Tibial nerve (tissue), 4 donors: ENCODE data around the gene XRN2. TPM values are rescaled to one million over a fixed set of nuclear protein-coding genes. Genes with fewer than 3 reads are reported as not detected.

ENCODE experiments used
- DNase-seq, 2 donors: peaks; one replicate each; pipeline ENCODE4 v3.0.0-alpha.2; 2019; ENCODE audit warnings: low spot score in 2 of 2
- H3K27ac ChIP-seq, 4 donors: fragments of 200-600 bp; sonication (generic) in 3 of 4; one replicate each; pipeline ENCODE4 v1.5.1; 2017 to 2019; ENCODE audit warnings: mild to moderate bottlenecking in 1 of 4
- H3K27me3 ChIP-seq, 2 donors: fragments of 200-600 bp; sonication (generic) in 1 of 2; one replicate each; pipeline versions ENCODE4 v1.5.1 to v1.6.0; 2017 to 2019
- H3K36me3 ChIP-seq, 3 donors: fragments of 200-600 bp; sonication (generic); one replicate each; pipeline ENCODE4 v1.5.1; 2018 to 2019
- H3K4me1 ChIP-seq, 4 donors: fragments of 200-600 bp; sonication (generic) in 3 of 4; one replicate each; pipeline ENCODE4 v1.5.1; 2017 to 2019
- H3K4me3 ChIP-seq, 4 donors: fragments of 200-600 bp; sonication (generic) in 3 of 4; one replicate each; pipeline ENCODE4 v1.5.1; 2017 to 2019; ENCODE audit warnings: mild to moderate bottlenecking in 1 of 4, moderate library complexity in 1 of 4
- H3K9me3 ChIP-seq, 4 donors: fragments of 200-600 bp; sonication (generic) in 3 of 4; one replicate each; pipeline ENCODE4 v1.5.1; 2017 to 2019
- CTCF ChIP-seq, 5 experiments: fragments of 200-600 bp in 3 of 5; fragments of 450-650 bp in 2 of 5; sonication (generic) in 3 of 5; IDR thresholded peaks; one replicate each; pipeline ENCODE4 v1.5.1; 2016 to 2019; ENCODE audit warnings: antibody characterized with exemption in 5 of 5, mild to moderate bottlenecking in 3 of 5, moderate library complexity in 2 of 5
- EP300 ChIP-seq, 2 donors: sonication (generic); formaldehyde crosslinking; IDR thresholded peaks; one replicate each; pipeline ENCODE4 v1.6.1; 2017; ENCODE audit warnings: antibody characterized with exemption in 2 of 2, mild to moderate bottlenecking in 1 of 2
- POLR2A ChIP-seq, 2 donors: fragments of 450-650 bp; IDR thresholded peaks; one replicate each; pipeline ENCODE4 v1.6.1; 2017; ENCODE audit warnings: antibody characterized with exemption in 2 of 2, mild to moderate bottlenecking in 2 of 2, moderate library complexity in 2 of 2
- WGBS, 2 donors: methylation state at CpG; one replicate each; pipeline ENCODE4 v1.1.5; 2018; 5-methylcytosine and 5-hydroxymethylcytosine counted together
- total RNA-seq, 4 donors: library from RNA; depleted of rRNA; stranded (reverse); fragments of >200 nt; gene quantifications; one replicate each; pipeline ENCODE4 v1.1.0, GENCODE V29; 2016

XRN2 gene
- total RNA-seq, 4 donors from 2014 or later = 46.1 to 58.2 (median 53.0) TPM

- Histone ChIP-seq H3K9me3 (no peaks in the 10 kb centered on the region), H3K27me3 (no peaks in the 10 kb centered on the region), H3K4me1 (peaks cover 0 to 63% (median 10%) of the 10 kb centered on the region in 4 donors), H3K36me3 (peaks cover 0 to 7% (median 0%) of the 10 kb centered on the region in 3 donors), H3K4me3 (no peak overlapping the region), H3K27ac (no peak overlapping the region)
- TF ChIP-seq EP300 (IDR thresholded peaks at IDR 0.05) = no peak
- TF ChIP-seq POLR2A (IDR thresholded peaks at IDR 0.05) = no peak
- no peak for TF ChIP-seq CTCF (IDR thresholded peaks at IDR 0.05)
- 70 to 74% methylated on average over 2 of the region's 2 CpGs for WGBS, 2 donors
- no peak for DNase-seq
Observed at GRCh38 chr20:21309678-21310467, 6.7 kb downstream of the XRN2 start.

GRCh38 chr20:21312813-21313474 lies 9.8 kb downstream of the XRN2 start:
- no peak for TF ChIP-seq POLR2A (IDR thresholded peaks at IDR 0.05)
- H3K4me3 ChIP-seq = no peak overlapping the region
- H3K27me3 ChIP-seq = no peaks in the 10 kb centered on the region
- no peak overlapping the region for H3K27ac ChIP-seq
- H3K9me3 ChIP-seq = no peaks in the 10 kb centered on the region
- H3K4me1 ChIP-seq = peaks cover 0 to 69% (median 9%) of the 10 kb centered on the region in 4 donors
- peaks cover 0 to 7% (median 0%) of the 10 kb centered on the region in 3 donors for H3K36me3 ChIP-seq
- WGBS, 2 donors = 84 to 89% methylated on average over 10 of the region's 10 CpGs
- DNase-seq = no peak

GRCh38 chr20:21315138-21315537 lies 12.0 kb downstream of the XRN2 start:
- TF ChIP-seq EP300 (IDR thresholded peaks at IDR 0.05) (no peak), CTCF (IDR thresholded peaks at IDR 0.05) (no peak), POLR2A (IDR thresholded peaks at IDR 0.05) (no peak)
- 69 to 74% methylated on average over 4 of the region's 4 CpGs for WGBS, 2 donors
- Histone ChIP-seq H3K4me3 (no peak overlapping the region), H3K27me3 (no peaks in the 10 kb centered on the region), H3K9me3 (peaks cover 0 to 7% (median 2%) of the 10 kb centered on the region in 4 donors), H3K27ac (no peak overlapping the region), H3K36me3 (peaks cover 0 to under 1% (median 0%) of the 10 kb centered on the region in 3 donors), H3K4me1 (peaks cover 0 to 60% (median 9%) of the 10 kb centered on the region in 4 donors)
- no peak for DNase-seq

- H3K4me1 ChIP-seq = peaks cover 0 to 49% (median 6%) of the 10 kb centered on the region in 4 donors
- no peak overlapping the region for H3K4me3 ChIP-seq
- no peak overlapping the region for H3K27ac ChIP-seq
- H3K27me3 ChIP-seq = peaks cover 0 to 2% of the 10 kb centered on the region in 2 donors
- H3K36me3 ChIP-seq = peaks cover 0 to 20% (median 0%) of the 10 kb centered on the region in 3 donors
- no peak for TF ChIP-seq POLR2A (IDR thresholded peaks at IDR 0.05)
- TF ChIP-seq EP300 (IDR thresholded peaks at IDR 0.05) = no peak
- no peak for TF ChIP-seq CTCF (IDR thresholded peaks at IDR 0.05)
- WGBS, 2 donors = 97 to 98% methylated on average over 5 of the region's 5 CpGs
- DNase-seq = no peak
- H3K9me3 ChIP-seq = peaks cover 0 to 24% (median 6%) of the 10 kb centered on the region in 4 donors
Observed at GRCh38 chr20:21322083-21322710, 19.1 kb downstream of the XRN2 start.

GRCh38 chr20:21322921-21323331 lies 19.8 kb downstream of the XRN2 start:
- H3K27ac ChIP-seq = no peak overlapping the region
- DNase-seq = no peak

More at GRCh38 chr20:21322921-21323331, 19.8 kb downstream of the XRN2 start:
- H3K4me3 ChIP-seq = no peak overlapping the region
- peaks cover 0 to 24% (median 6%) of the 10 kb centered on the region in 4 donors for H3K9me3 ChIP-seq
- peaks cover 0 to 56% (median 6%) of the 10 kb centered on the region in 4 donors for H3K4me1 ChIP-seq
- 94 to 95% methylated on average over 3 of the region's 3 CpGs for WGBS, 2 donors
- no peak for TF ChIP-seq POLR2A (IDR thresholded peaks at IDR 0.05)
- TF ChIP-seq EP300 (IDR thresholded peaks at IDR 0.05) = no peak
- TF ChIP-seq CTCF (IDR thresholded peaks at IDR 0.05) = no peak
- H3K27me3 ChIP-seq = peaks cover 0 to 2% of the 10 kb centered on the region in 2 donors
- H3K36me3 ChIP-seq = peaks cover 0 to 20% (median 0%) of the 10 kb centered on the region in 3 donors
